ENCODE data around the gene DLG5. TPM values are rescaled to one million over a fixed set of nuclear protein-coding genes. Genes with fewer than 3 reads are reported as not detected.

Gene DLG5
- polyA plus RNA-seq, 2 of the 4 experiments (the other 2 are of a cell fraction), result 17.0 to 30.9 TPM

DNA sequence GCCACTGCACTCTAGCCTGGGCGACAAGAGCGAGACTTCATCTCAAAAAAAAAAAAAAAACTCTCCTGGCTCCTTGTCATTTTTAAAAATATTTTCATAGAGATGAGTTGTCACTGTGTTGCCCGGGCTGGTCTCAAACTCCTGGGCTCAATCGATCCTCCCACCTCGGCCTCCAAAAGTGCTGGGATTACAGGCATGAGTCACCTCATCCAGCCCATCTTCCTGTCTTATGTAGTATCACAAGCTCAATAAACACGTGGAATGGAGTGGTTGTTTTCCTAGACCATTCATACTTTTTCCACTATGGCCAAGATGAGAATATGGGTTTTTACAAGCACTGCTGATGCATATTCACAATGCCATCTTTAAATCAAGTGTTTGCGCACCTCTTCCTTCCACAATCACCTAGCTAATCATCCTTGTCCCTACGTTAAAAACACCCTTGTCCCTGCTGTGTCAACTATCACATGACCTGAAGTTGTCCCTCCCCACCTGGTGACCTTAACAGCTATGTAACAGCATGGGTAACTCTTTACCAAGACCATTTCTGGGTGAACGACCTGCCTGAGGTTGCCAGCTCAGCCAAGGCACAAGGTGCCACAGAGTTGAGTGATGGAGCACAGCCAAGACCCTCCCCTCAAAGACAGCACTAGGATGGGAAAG is 21.3 kb downstream of the DLG5 start:
- Histone ChIP-seq H3K27ac (no peak overlapping the region), H3K4me1 (peaks cover 49% of the 10 kb centered on the region), H3K4me3 (no peak overlapping the region), H3K4me2 (no peak overlapping the region), H3K9me3 (no peaks in the 10 kb centered on the region)
- TF ChIP-seq, protein P1, sequence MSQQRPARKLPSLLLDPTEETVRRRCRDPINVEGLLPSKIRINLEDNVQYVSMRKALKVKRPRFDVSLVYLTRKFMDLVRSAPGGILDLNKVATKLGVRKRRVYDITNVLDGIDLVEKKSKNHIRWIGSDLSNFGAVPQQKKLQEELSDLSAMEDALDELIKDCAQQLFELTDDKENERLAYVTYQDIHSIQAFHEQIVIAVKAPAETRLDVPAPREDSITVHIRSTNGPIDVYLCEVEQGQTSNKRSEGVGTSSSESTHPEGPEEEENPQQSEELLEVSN (IDR thresholded peaks at IDR 0.05; ENCODE audit: borderline replicate concordance, low read depth), result no peak
- no peak for TF ChIP-seq HOXA7 (CRISPR knock-in tag; IDR thresholded peaks at IDR 0.05)
- no peak for TF ChIP-seq NFE2L2 (conservative IDR thresholded peaks at IDR 0.05; ENCODE audit: low read length)
- no peak for TF ChIP-seq MYC (IDR thresholded peaks at IDR 0.05; ENCODE audit: borderline replicate concordance, low read length)
- no peak for FAIRE-seq
- ATAC-seq, result no peak
- POLR2A ChIA-PET, result no interaction called here
- 75% methylated on average over 9 of the region's 9 CpGs for WGBS (ENCODE audit: missing lambda C conversion rate)
- DNase-seq (ENCODE audit: low read depth in 1 of 2, low spot score in 1 of 2), result no peak
- CTCF ChIA-PET, result interaction anchor here (1.5 to 1.6 kb wide), 2 partner anchors 15 to 58 kb away, joined by 5 read pairs; no protein-coding TSS in a partner anchor

DNA sequence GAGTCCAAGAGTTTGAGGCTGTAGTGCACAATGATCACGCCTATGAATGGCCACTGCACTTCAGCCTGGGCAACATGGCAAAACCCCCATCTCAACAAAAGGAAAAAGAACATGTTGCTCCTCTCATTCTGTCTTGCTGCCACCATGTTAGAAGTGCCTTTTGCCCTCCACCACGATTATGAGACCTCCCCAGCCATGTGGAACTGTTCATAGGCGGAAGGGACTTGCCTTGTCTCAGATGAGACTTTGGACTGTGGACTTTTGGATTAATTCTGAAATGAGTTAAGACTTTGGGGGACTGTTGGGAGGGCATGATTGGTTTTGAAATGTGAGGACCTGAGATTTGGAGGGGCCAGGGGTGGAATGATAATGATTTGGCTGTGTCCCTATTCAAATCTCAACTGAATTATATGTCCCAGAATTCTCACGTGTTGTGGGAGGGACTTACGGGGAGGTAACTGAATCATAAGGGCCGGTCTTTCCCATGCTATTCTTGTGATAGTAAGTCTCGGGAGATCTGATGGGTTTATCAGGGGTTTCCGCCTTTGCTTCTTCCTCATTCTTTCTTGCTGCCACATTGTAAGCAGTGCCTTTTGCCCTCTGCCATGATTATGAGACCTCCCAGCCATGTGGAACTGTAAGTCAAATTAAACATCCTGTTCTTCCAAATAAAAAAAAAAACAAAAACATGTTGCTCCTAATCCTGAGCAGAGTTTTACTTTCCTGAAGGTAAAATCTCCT is 22.3 kb downstream of the DLG5 start:
- no peak for DNase-seq (ENCODE audit: low read depth in 1 of 2, low spot score in 1 of 2)
- Histone ChIP-seq H3K4me2 (no peak overlapping the region), H3K4me1 (peaks cover 49% of the 10 kb centered on the region), H3K27ac (no peak overlapping the region), H3K9me3 (no peaks in the 10 kb centered on the region), H3K4me3 (no peak overlapping the region)
- POLR2A ChIA-PET, result no interaction called here
- no peak for FAIRE-seq
- TF ChIP-seq EP300 (IDR thresholded peaks at IDR 0.05) (no peak), FOXS1 (CRISPR knock-in tag; IDR thresholded peaks at IDR 0.05) (no peak), SMC3 (IDR thresholded peaks at IDR 0.05) (no peak)
- ATAC-seq, result no peak
- CTCF ChIA-PET, result interaction anchor here (1.9 kb wide), 1 partner anchor 14 kb away, joined by 5 read pairs; no protein-coding TSS in a partner anchor
- 87% methylated on average over 8 of the region's 8 CpGs for WGBS (ENCODE audit: missing lambda C conversion rate)

DNA sequence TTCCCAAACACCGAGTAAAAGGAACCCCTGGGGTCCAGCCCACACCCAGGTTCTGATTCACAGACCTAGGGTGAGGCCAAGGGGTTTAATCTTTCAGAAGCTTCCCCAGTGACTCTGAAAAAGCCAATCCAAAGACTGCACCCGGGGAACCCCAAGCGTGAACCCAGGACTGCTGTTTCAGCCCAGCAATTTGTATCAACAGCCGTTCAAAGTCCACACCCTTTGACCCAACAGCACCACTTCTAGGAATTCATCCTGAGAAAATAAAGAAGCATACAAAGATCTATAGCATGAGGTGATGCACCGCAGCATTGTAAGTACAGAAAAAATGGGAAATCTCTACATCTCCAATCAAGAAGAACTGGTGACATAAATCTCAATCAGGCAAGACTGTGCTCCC is 24.4 kb downstream of the DLG5 start:
- H3K27ac ChIP-seq, result no peak overlapping the region
- CTCF ChIA-PET, result interaction anchor here (0.9 to 1.9 kb wide), 4 partner anchors 12 to 728 kb away, joined by 3 to 5 read pairs (median 3); no protein-coding TSS in a partner anchor
- FAIRE-seq, result no peak
- no peak overlapping the region for H3K4me3 ChIP-seq
- H3K9me3 ChIP-seq, result no peaks in the 10 kb centered on the region
- ATAC-seq, result no peak
- H3K4me1 ChIP-seq, result peaks cover 45% of the 10 kb centered on the region
- no peak for TF ChIP-seq HOXB5 (CRISPR knock-in tag; IDR thresholded peaks at IDR 0.05)
- TF ChIP-seq KDM5A (IDR thresholded peaks at IDR 0.05), result no peak
- TF ChIP-seq, protein P2, sequence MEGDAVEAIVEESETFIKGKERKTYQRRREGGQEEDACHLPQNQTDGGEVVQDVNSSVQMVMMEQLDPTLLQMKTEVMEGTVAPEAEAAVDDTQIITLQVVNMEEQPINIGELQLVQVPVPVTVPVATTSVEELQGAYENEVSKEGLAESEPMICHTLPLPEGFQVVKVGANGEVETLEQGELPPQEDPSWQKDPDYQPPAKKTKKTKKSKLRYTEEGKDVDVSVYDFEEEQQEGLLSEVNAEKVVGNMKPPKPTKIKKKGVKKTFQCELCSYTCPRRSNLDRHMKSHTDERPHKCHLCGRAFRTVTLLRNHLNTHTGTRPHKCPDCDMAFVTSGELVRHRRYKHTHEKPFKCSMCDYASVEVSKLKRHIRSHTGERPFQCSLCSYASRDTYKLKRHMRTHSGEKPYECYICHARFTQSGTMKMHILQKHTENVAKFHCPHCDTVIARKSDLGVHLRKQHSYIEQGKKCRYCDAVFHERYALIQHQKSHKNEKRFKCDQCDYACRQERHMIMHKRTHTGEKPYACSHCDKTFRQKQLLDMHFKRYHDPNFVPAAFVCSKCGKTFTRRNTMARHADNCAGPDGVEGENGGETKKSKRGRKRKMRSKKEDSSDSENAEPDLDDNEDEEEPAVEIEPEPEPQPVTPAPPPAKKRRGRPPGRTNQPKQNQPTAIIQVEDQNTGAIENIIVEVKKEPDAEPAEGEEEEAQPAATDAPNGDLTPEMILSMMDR (IDR thresholded peaks at IDR 0.05), result no peak
- TF ChIP-seq RFX5 (IDR thresholded peaks at IDR 0.05), result no peak
- no peak for TF ChIP-seq GATA3 (IDR thresholded peaks at IDR 0.05; ENCODE audit: borderline replicate concordance)
- no peak for TF ChIP-seq RAD21 (conservative IDR thresholded peaks at IDR 0.05 in 1 of 2, IDR thresholded peaks at IDR 0.05 in 1 of 2)
- TF ChIP-seq BHLHE40 (IDR thresholded peaks at IDR 0.05; ENCODE audit: low read depth, low read length), result no peak
- TF ChIP-seq HOXB13 (CRISPR knock-in tag; IDR thresholded peaks at IDR 0.05; ENCODE audit: low read depth), result no peak
- TF ChIP-seq POLR2A (IDR thresholded peaks at IDR 0.05; ENCODE audit: low read length), result no peak
- TF ChIP-seq FOSL2 (IDR thresholded peaks at IDR 0.05), result no peak
- no peak for TF ChIP-seq FOSL2 (CRISPR knock-in tag; IDR thresholded peaks at IDR 0.05)
- TF ChIP-seq, protein P3, sequence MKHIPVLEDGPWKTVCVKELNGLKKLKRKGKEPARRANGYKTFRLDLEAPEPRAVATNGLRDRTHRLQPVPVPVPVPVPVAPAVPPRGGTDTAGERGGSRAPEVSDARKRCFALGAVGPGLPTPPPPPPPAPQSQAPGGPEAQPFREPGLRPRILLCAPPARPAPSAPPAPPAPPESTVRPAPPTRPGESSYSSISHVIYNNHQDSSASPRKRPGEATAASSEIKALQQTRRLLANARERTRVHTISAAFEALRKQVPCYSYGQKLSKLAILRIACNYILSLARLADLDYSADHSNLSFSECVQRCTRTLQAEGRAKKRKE (CRISPR knock-in tag; IDR thresholded peaks at IDR 0.05; ENCODE audit: low read depth), result no peak
- TF ChIP-seq FOXS1 (CRISPR knock-in tag; IDR thresholded peaks at IDR 0.05), result no peak
- TF ChIP-seq PHF8 (IDR thresholded peaks at IDR 0.05; ENCODE audit: borderline replicate concordance, low read depth), result no peak
- no peak for TF ChIP-seq CBX2 (IDR thresholded peaks at IDR 0.05; ENCODE audit: borderline replicate concordance, low read depth)
- no peak for TF ChIP-seq EHMT2 (IDR thresholded peaks at IDR 0.05; ENCODE audit: low read depth)
- TF ChIP-seq, protein P4, sequence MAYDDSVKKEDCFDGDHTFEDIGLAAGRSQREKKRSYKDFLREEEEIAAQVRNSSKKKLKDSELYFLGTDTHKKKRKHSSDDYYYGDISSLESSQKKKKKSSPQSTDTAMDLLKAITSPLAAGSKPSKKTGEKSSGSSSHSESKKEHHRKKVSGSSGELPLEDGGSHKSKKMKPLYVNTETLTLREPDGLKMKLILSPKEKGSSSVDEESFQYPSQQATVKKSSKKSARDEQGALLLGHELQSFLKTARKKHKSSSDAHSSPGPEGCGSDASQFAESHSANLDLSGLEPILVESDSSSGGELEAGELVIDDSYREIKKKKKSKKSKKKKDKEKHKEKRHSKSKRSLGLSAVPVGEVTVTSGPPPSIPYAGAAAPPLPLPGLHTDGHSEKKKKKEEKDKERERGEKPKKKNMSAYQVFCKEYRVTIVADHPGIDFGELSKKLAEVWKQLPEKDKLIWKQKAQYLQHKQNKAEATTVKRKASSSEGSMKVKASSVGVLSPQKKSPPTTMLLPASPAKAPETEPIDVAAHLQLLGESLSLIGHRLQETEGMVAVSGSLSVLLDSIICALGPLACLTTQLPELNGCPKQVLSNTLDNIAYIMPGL (CRISPR knock-in tag; IDR thresholded peaks at IDR 0.05; ENCODE audit: borderline replicate concordance), result no peak
- no peak for TF ChIP-seq POLR2AphosphoS2 (conservative IDR thresholded peaks at IDR 0.05; ENCODE audit: low read length)
- WGBS (ENCODE audit: missing lambda C conversion rate), result 82% methylated on average over 5 of the region's 5 CpGs
- H3K4me2 ChIP-seq, result no peak overlapping the region
- no peak for DNase-seq (ENCODE audit: low read depth in 1 of 2, low spot score in 1 of 2)
- POLR2A ChIA-PET, result no interaction called here

Data from A549 (cell line).